Cardiac muscle cell (in vitro differentiated cells and primary cell): ENCODE data around the gene CDH4. TPM values are rescaled to one million over a fixed set of nuclear protein-coding genes. Genes with fewer than 3 reads are reported as not detected.

Source experiments
- DNase-seq, 2 donors: peaks; one replicate each; pipeline versions ENCODE4 v3.0.0 to v3.0.0-alpha.2; 2010 to 2017; ENCODE audit warnings: low read depth in 1 of 2, low spot score in 1 of 2
- H3K27ac ChIP-seq: fragments of 200-600 bp; sonication (generic); 2 replicates; pipeline ENCODE4 v1.5.1; 2016
- H3K27me3 ChIP-seq: fragments of 200-600 bp; sonication (generic); 2 replicates; pipeline ENCODE4 v1.6.0; 2016; ENCODE audit warnings: control low read depth
- H3K36me3 ChIP-seq: fragments of 200-600 bp; sonication (generic); 2 replicates; pipeline ENCODE4 v1.5.1; 2016; ENCODE audit warnings: control low read depth
- H3K4me1 ChIP-seq: fragments of 200-600 bp; sonication (generic); 2 replicates; pipeline ENCODE4 v1.8.1; 2017; ENCODE audit warnings: low read depth, mild to moderate bottlenecking, mixed run types
- H3K4me3 ChIP-seq: fragments of 200-600 bp; sonication (generic); 2 replicates; pipeline ENCODE4 v1.5.1; 2016; ENCODE audit warnings: mild to moderate bottlenecking
- H3K9me3 ChIP-seq: fragments of 200-600 bp; sonication (generic); 2 replicates; pipeline ENCODE4 v1.5.1; 2017; ENCODE audit warnings: low read depth, mild to moderate bottlenecking, control low read depth
- polyA plus RNA-seq: library from polyadenylated mRNA; unstranded; fragments of >200 nt; fragmentation: Nextera tagmentation; extraction: Ambion mirVana; gene quantifications from 2 replicates; pipeline ENCODE4 v1.2.1, GENCODE V29; 2016
- total RNA-seq: library from RNA; depleted of rRNA; stranded (reverse); fragments of >200 nt; gene quantifications from 2 replicates; pipeline ENCODE4 v1.2.3, GENCODE V29; 2016
- TF ChIP-seq, protein P1 (sequence below): IDR thresholded peaks from 2 replicates; pipeline ENCODE4 v1.5.1; 2012; ENCODE audit warnings: low read depth, mild to moderate bottlenecking, low read length

Gene CDH4
- total and polyA plus RNA-seq, 2 experiments from 2014 or later: 0.43 to 0.80 TPM

DNA sequence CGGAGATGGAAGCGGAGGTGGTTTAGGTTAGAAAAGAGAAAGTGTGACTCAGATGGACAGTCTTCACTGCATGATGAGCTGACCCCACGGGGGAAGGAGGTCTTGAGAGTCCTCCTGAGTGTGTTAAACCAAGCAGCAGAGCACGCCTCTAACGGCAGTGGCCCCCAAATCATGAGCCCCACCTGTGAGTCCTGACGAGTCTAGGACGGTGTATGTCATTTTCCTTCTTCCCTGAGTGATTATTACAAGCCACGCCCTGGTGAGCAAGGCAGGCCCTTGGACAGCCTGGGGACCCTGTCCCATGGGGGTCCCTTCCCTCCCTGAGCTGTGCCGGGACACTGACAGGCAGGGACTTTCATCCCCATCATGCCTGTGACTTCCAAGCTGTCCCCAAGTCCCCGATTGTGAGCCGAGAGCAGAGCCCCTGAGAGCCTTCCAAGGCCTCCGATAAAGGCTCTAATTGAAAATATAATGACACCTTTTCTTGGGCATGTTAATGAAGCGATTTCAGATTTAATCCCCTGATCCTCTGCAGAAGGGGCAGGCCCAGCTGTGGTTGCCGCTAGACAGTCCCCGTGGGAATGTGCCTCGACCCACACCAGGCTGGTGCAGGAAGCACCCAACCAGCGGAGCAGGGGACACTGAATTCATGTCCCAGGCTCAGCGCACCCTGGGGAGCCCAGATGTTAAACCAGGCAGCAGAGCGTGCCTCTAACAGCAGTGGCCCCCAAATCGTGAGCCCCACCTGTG, 493.5 kb downstream of the CDH4 start:
- Histone ChIP-seq H3K4me1 (no peaks in the 10 kb centered on the region), H3K27me3 (no peaks in the 10 kb centered on the region), H3K9me3 (no peaks in the 10 kb centered on the region), H3K36me3 (no peaks in the 10 kb centered on the region), H3K4me3 (no peak overlapping the region), H3K27ac (no peak overlapping the region)
- DNase-seq: no peak
- TF ChIP-seq, protein P1, sequence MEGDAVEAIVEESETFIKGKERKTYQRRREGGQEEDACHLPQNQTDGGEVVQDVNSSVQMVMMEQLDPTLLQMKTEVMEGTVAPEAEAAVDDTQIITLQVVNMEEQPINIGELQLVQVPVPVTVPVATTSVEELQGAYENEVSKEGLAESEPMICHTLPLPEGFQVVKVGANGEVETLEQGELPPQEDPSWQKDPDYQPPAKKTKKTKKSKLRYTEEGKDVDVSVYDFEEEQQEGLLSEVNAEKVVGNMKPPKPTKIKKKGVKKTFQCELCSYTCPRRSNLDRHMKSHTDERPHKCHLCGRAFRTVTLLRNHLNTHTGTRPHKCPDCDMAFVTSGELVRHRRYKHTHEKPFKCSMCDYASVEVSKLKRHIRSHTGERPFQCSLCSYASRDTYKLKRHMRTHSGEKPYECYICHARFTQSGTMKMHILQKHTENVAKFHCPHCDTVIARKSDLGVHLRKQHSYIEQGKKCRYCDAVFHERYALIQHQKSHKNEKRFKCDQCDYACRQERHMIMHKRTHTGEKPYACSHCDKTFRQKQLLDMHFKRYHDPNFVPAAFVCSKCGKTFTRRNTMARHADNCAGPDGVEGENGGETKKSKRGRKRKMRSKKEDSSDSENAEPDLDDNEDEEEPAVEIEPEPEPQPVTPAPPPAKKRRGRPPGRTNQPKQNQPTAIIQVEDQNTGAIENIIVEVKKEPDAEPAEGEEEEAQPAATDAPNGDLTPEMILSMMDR: no peak

DNA sequence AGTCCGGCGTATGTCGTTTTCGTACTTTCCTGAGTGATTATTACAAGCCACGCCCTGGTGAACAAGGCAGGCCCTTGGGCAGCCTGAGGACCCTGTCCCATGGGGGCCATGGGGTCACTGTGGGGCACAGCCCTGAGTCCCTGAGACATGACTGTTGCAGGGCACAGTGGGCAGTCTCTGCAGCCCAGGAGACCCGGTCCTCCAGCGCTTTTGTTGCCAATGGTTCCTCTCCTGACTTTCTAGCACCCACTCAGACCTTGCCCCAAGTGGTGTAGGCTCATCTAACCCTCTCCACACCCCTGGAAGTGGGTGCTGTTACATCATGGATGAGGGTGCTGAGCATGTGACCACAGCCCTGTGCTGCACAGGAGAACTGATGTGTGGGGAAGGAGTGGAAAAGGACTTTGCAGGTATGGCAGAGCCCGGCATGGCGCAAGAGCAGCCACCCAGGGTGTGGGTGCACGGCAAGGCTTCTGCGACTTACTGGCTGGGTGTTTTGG, 494.1 kb downstream of the CDH4 start:
- Histone ChIP-seq H3K27me3 (no peaks in the 10 kb centered on the region), H3K4me1 (no peaks in the 10 kb centered on the region), H3K4me3 (no peak overlapping the region), H3K9me3 (no peaks in the 10 kb centered on the region), H3K27ac (no peak overlapping the region), H3K36me3 (no peaks in the 10 kb centered on the region)
- DNase-seq: no peak
- TF ChIP-seq, protein P1: no peak

GRCh38 chr20:61746781-61747180, 494.7 kb downstream of the CDH4 start:
- no peak overlapping the region for H3K27ac ChIP-seq
- no peaks in the 10 kb centered on the region for H3K36me3 ChIP-seq
- TF ChIP-seq, protein P1: no peak
- no peaks in the 10 kb centered on the region for H3K9me3 ChIP-seq
- H3K27me3 ChIP-seq: no peaks in the 10 kb centered on the region
- no peak overlapping the region for H3K4me3 ChIP-seq
- H3K4me1 ChIP-seq: no peaks in the 10 kb centered on the region
- DNase-seq: no peak

DNA sequence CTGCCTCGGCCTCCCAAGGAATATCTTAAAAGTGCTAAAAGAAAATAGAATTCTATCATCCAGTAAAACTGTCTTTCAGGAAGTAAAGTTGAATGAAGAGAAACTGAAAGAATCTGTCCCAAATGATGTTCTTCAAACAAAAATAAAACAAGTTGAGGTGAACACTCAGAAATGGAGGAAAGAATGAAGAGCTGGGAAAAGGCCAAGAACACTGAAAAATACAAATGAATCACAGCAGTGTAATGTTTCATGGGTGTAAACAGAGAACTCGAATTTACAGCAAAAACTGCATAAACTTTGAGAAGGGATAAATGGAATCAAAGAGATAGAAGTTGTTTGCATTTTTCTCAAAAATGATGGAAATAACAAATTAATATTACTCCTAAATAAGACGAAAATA, 496.3 kb downstream of the CDH4 start:
- H3K4me1 ChIP-seq: no peaks in the 10 kb centered on the region
- H3K27ac ChIP-seq: no peak overlapping the region
- H3K27me3 ChIP-seq: no peaks in the 10 kb centered on the region
- DNase-seq: no peak
- H3K4me3 ChIP-seq: no peak overlapping the region
- no peaks in the 10 kb centered on the region for H3K36me3 ChIP-seq
- TF ChIP-seq, protein P1: no peak
- no peaks in the 10 kb centered on the region for H3K9me3 ChIP-seq

DNA sequence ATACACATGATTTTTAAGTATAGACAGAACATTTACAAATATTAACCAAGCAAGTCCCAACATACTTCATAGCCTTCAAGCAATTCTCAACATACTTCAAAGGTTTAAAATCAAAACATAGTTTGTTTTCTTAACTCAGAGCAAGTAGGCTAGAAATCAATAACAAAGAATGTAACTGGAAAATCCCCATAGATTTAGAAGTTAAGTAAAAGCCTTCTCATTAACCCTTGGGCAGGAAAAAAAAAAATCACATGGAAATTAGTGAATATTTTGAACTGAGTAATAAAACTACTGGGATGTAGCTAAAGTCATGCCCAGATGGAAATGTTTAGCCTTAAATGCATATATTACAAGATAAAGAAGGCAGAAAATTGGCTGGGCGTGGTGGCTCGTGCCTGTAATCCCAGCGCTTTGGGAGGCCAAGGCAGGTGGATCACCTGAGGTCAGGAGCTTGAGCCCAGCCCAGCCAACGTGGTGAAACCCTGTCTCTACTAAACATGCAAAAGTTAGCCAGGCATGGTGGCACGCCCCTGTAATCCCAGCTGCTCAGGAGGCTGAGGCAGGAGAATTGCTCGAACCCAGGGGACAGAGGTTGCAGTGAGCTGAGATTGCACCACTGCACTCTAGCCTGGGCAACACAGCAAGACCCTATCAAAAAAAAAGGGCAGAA, 497.5 kb downstream of the CDH4 start:
- no peaks in the 10 kb centered on the region for H3K9me3 ChIP-seq
- no peak for DNase-seq
- H3K36me3 ChIP-seq: no peaks in the 10 kb centered on the region
- H3K4me1 ChIP-seq: no peaks in the 10 kb centered on the region
- no peak overlapping the region for H3K27ac ChIP-seq
- no peak overlapping the region for H3K4me3 ChIP-seq
- no peaks in the 10 kb centered on the region for H3K27me3 ChIP-seq
- TF ChIP-seq, protein P1: no peak
